GM18502 (cell line): Measurements from ENCODE around the gene HSP90B1.

Experiments
- ATAC-seq: cut with Tn5 transposase; IDR thresholded peaks from one replicate; pipeline ENCODE4 v1.9.1; 2021; ENCODE audit warnings: mild to moderate bottlenecking; ENCODE audit not compliant: unreplicated experiment, poor library complexity

The HSP90B1 gene

DNA sequence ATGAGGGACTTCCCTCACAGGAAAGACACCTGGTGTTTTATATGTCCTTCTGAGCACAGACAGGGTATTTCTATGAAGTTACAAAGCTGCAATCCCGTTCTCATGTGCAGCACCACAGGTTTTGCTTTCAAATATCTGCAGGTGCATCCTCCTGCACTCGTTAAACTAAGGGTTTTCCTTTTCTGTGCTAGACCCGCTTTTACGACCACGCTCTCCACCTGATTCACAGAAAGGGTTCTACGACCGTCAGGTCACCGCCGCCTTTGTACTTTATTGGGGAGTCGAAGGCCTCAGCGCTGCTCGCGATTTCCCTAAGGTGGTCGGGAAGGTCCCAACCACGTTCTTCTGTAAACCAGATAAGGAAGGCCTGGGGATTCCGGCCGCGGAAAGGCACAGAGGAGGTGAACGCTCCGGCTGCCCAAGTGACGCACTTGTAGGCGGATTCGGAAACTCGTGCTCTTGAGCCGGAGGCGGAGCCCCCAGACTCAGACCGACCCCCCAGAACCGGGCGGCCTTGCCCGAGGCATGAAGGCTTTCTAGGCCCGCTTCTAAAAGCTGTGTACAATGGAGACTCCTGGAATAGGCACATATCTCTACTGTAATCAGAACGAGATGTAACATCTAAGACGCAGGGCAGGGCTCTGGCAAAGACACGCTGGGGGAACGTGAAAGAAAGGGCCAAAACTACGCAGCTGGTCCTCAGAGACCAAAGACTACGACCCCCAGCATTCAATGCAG lies 995 bp upstream of the HSP90B1 start:
- peak; percentile 17 for ATAC-seq

- ATAC-seq: no peak
These were observed 501 bp upstream of the HSP90B1 start for GRCh38 chr12:103929784-103930033.

GRCh38 chr12:103930787-103931735 lies 851 bp downstream of the HSP90B1 start:
- ATAC-seq: no peak

DNA sequence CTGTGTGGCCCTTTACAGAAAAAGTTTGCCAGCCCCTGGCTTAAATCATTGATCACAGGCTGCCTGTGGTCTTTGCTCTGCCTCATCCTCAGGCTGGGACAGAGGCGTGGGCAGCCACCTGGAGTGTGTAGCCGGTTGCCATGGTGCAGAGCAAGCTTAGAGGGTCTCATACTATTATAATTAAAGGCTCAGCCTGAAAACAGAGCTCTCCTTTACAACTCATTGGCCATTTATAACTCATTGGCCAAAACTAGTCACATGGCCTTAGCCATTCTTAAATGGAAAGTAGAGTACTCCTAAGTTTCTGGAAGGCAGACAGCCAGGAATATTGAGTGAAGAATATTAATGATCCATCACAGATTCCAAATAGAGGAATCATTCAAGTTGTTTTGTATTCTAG lies 3.0 kb downstream of the HSP90B1 start:
- no peak for ATAC-seq

DNA sequence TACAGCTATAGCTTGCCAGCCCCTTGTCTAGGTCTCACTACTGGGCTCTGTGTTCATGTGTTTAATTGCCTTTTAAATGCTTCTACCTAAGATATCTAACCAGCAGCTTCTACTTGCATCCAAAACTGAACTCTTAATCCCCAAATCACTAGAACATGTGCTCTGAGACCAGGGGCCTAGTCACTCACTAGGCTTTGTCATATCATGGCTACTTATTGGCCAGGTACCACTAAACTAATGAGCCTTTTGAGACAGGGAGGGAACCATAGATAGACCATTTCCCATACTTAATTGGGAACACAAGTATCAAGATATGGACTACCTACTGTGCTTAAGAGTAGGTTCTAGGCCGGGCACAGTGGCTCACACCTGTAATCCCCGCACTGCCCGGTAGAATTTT lies 6.5 kb downstream of the HSP90B1 start:
- ATAC-seq: no peak

DNA sequence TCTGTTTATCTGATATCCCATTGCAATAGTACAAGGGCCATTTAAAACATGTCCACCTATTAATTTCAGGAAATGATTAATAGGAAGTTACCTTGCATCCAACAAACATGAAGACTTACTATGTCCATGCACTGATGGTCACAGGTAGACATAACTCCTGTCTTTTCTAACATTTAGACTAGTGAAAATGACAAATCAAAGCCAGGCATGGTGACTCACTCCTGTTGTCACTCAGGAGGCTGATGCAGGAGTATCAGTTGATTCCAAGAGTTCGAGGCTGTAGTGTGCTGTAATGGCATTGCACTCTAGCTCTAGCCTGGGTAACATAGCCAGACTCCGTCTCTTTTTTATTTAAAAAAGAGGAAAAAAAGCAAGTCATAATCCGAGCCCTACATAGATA lies 14.8 kb downstream of the HSP90B1 start:
- no peak for ATAC-seq

DNA sequence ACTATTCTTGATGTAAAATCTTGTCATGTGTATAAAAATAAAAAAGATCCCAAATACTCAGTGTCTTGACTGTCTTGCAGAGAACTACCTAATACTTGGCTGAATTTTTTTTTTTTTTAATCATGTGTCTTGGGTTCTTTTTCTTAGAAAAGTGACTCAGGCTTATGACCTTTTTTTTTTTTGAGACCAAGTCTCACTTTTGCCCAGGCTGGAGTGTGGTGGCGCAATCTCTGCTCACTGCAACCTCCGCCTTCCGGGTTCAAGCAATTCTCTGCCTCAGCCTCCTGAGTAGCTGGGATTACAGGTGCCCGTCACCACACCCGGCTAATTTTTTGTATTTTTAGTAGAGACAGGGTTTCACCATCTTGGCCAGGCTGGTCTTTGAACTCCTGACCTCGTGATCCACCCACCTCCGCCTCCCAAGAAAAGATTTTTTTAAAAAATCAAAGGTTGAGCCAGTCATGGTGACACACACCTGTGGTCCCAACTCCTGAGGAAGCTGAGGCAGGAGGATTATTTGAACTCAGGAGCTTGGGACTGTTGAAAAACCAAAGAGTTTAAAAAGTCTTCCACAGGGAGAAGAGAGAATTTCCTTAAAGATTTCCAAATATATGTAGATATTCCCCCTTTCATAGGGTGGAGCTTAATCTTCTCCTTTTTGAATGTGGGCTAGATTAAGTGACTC lies 17.8 kb downstream of the HSP90B1 start:
- no peak for ATAC-seq

- no peak for ATAC-seq
These were observed 18.7 kb downstream of the HSP90B1 start for GRCh38 chr12:103948746-103949406.

DNA sequence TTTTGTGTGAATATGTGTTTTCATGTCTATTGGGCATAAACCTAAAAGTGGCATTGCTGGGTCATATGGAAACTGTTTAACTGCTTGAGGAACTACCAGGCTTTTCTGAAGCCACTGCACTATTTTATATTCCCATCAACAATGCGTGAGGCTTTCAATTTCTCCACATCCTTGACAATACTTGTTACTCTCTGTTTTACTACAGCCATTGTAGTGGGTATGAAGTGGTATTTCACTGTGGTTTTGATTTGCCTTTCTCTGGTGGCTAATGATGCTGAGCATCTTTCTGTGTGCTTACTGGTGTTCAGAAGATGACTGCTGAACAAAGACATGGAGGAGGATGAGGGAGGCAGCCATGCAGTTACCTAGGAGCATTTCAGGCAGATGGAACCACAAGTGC lies 22.3 kb downstream of the HSP90B1 start:
- no peak for ATAC-seq

DNA sequence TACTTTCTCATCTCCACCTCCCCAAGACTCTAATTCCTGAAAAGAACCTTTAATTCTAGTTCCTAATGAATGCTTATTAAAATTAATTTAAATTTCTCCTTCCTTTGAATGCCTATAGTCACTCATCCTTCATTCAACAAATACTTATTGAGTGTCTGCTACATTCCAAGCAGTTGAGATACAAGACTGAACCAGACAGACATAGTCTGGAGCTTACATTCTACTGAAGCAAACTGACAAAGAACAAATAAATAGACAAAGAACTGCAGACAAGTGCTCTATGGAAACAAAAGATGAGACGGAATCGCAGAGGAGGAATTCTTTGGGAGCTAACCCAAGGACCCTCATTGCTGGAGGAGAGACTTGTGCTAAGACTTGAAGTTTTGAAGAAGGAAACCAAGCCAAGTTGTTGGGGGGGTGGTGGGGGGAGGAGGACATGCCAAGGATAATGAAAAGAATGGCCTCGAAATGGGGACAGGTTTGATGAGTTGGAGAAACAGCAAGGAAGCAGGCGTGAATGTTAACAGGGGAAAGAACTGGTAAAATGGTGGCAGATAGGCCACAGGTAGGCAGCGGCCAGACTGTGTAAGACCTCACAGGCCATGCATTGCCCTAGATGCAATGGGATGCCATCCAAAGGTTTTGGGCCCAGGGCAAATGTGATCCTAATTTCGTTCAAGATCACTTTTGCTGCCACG lies 25.8 kb downstream of the HSP90B1 start:
- no peak for ATAC-seq

- peak; percentile 40 for ATAC-seq
These were observed 26.4 kb downstream of the HSP90B1 start for GRCh38 chr12:103956509-103957027.

DNA sequence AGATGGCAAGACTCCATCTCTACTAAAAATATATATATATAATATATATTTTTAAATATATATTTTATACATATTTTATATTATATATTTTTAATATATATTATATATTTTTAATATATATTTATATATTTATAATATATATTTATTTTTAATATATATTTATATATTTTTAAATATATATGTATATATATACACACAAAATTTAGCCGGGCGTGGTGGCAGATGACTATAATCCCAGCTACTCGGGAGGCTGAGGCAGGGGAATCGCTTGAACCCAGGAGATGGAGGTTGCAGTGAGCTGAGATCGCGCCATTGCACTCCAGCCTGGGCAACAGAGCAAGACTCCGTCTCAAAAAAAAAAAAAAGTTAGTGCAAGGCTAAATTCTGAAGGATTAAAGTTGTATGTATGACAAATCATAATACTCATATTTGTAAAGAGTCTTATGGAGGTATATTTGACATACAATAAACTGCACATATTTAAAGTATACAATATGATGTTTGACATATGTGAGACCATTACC lies 27.7 kb downstream of the HSP90B1 start:
- no peak for ATAC-seq

DNA sequence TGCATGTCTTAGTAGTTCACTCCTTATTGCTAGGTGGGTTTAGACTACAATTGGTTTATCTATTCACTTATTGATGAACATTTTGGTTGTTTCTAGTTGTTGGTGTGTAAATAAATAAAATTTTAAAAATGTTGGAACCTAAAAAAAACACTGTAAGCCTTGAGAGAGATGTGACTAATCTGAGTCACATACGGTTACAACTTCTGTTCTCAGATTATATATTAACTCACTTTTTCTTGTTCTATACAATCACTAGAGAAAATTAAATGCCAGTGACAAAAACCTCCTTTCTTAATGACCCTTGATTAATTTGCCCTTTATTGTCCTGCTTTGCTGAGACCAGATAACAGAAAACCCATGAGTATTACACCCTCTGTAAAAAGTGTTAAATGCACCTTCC lies 28.4 kb downstream of the HSP90B1 start:
- ATAC-seq: no peak

DNA sequence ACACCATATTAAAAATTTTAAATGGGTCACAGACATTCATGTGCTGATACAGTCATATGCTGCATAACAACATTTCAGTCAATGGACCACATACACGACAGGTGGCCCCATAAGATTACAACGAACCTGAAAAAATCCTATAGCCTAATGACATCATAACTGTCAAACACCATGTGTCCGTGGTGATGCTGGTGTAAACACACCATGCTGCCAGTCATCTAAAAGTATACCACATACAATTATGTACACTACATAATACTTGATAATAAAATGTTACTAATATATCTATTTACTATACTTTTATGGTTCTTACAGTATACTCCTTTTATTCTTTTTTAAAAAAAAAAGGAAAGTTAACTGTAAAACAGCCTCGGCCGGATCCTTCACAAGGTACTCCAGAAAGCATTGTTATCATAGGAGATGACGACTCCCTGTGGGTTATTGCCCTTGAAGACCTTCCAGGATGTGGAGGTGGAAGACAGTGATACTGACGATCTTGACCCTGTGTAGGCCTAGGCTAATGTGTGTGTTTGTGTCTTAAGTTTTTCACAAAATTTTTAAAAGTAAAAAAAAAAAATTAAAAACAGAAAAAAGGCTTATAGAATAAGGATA lies 30.5 kb downstream of the HSP90B1 start:
- no peak for ATAC-seq

GRCh38 chr12:103962493-103962892 lies 32.3 kb downstream of the HSP90B1 start:
- ATAC-seq: no peak

GRCh38 chr12:103964805-103965204 lies 34.6 kb downstream of the HSP90B1 start:
- ATAC-seq: no peak

- no peak for ATAC-seq
These were observed 35.0 kb downstream of the HSP90B1 start for GRCh38 chr12:103965255-103965589.

GRCh38 chr12:103965590-103966504 lies 35.6 kb downstream of the HSP90B1 start, which contains the start of gene TDG:
Gene TDG, plus strand, starts transcription at chr12:103965872. Its CDS starts 166 bp downstream, at chr12:103966038.
- peak; percentile 94 for ATAC-seq
